ENCODE results near the gene FREY1. TPM values are rescaled to one million over a fixed set of nuclear protein-coding genes. Genes with fewer than 3 reads are reported as not detected.

The FREY1 gene
- total and polyA plus RNA-seq, 2 of the 8 experiments (the other 6 are each of a cell fraction or from before 2014, with no cell fraction given), result 0.32 to 1.1 TPM

DNA sequence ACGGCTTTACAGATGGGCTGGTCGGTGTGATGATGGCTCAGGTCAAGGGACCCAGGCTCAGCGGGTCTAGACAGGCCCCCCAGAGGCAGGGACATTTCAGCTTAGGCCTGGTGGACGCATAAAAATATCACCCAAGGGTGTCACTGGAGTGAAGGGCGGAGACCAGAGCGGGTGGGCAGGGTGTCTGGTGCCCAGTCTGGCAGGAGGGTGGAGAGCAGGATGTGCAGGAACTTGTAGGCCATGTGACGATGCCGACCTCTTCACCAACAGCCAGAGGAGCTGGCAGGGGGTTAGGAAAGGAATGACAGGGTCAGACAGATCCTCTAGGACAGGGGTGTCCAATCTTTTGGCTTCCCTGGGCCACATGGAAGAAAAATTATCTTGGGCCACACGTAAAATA is 17.1 kb downstream of the FREY1 start (continued):
- TF ChIP-seq TEAD4 (IDR thresholded peaks at IDR 0.05; ENCODE audit: low read depth, low read length) (no peak), SP1 (IDR thresholded peaks at IDR 0.05; ENCODE audit: low read depth, low read length) (no peak), RFX5 (IDR thresholded peaks at IDR 0.05; ENCODE audit: borderline replicate concordance, low read depth, low read length) (no peak), TAF1 (IDR thresholded peaks at IDR 0.05; ENCODE audit: low read depth, low read length) (no peak), FOSL1 (IDR thresholded peaks at IDR 0.05; ENCODE audit: insufficient read depth, low read depth, low read length) (no peak), HDAC2 (IDR thresholded peaks at IDR 0.05; ENCODE audit: borderline replicate concordance in 1 of 2, low read depth in 2 of 2, low read length in 2 of 2) (no peak), KDM4A (IDR thresholded peaks at IDR 0.05; ENCODE audit: low read depth, low read length, severe bottlenecking) (no peak), CREB1 (IDR thresholded peaks at IDR 0.05) (no peak)
- TF ChIP-seq, protein P1, sequence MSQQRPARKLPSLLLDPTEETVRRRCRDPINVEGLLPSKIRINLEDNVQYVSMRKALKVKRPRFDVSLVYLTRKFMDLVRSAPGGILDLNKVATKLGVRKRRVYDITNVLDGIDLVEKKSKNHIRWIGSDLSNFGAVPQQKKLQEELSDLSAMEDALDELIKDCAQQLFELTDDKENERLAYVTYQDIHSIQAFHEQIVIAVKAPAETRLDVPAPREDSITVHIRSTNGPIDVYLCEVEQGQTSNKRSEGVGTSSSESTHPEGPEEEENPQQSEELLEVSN (IDR thresholded peaks at IDR 0.05), result no peak
